Measurements from ENCODE around the gene RPS23. TPM values are rescaled to one million over a fixed set of nuclear protein-coding genes. Genes with fewer than 3 reads are reported as not detected.

The RPS23 gene
- polyA plus RNA-seq, 10 donors = 3,087 to 3,963 (median 3,231) TPM

- no peak for DNase-seq
Observed at GRCh38 chr5:82257729-82258128, 20.4 kb downstream of the RPS23 start.

GRCh38 chr5:82257247-82257646 is 20.9 kb downstream of the RPS23 start:
- DNase-seq = no peak

GRCh38 chr5:82255844-82256243 is 22.3 kb downstream of the RPS23 start:
- no peak for DNase-seq

- DNase-seq = no peak
Observed at GRCh38 chr5:82252744-82253143, 25.4 kb downstream of the RPS23 start.

- DNase-seq = no peak
Observed at GRCh38 chr5:82246960-82247574, 31.1 kb downstream of the RPS23 start.

- no peak for DNase-seq
Observed at GRCh38 chr5:82244854-82245635, 33.1 kb downstream of the RPS23 start.

- no peak for DNase-seq
Observed at GRCh38 chr5:82244151-82244550, 34.0 kb downstream of the RPS23 start.

- peak in 1 of 3 donors; percentile 14 for DNase-seq
Observed at GRCh38 chr5:82234885-82235284, 43.3 kb downstream of the RPS23 start.

- DNase-seq = peak; percentile 45 to 73 (median 59)
Observed at GRCh38 chr5:82225525-82226172, 52.5 kb downstream of the RPS23 start.
